Aorta (tissue), 5 donors: ENCODE results near the gene CTNNB1. TPM values are rescaled to one million over a fixed set of nuclear protein-coding genes. Genes with fewer than 3 reads are reported as not detected.

Source experiments
- ATAC-seq: fragments of 200-7000 bp; cut with Tn5 transposase; one replicate; pipeline ENCODE4 v1.9.1; 2022; ENCODE audit warnings: moderate library complexity; ENCODE audit not compliant: low FRiP score
- DNase-seq, 2 donors: peaks; one replicate each; pipeline ENCODE4 v3.0.0-alpha.2; 2020
- H3K27ac ChIP-seq, 2 donors: one replicate each; pipeline ENCODE4 v1.5.1; 2013; ENCODE audit warnings: low read length in 2 of 2, mild to moderate bottlenecking in 2 of 2, moderate library complexity in 2 of 2, control low read depth in 1 of 2, inconsistent platforms in 1 of 2, low read depth in 1 of 2
- H3K27me3 ChIP-seq, 2 donors: one replicate each; pipeline ENCODE4 v1.6.1; 2013; ENCODE audit warnings: control low read depth in 1 of 2, low read length in 1 of 2, mild to moderate bottlenecking in 1 of 2, moderate library complexity in 1 of 2; ENCODE audit not compliant: insufficient read depth in 2 of 2, control insufficient read depth in 1 of 2
- H3K36me3 ChIP-seq, 2 donors: one replicate each; pipeline ENCODE4 v1.6.1; 2013; ENCODE audit warnings: control low read depth in 1 of 2, low read length in 1 of 2, mild to moderate bottlenecking in 1 of 2; ENCODE audit not compliant: insufficient read depth in 2 of 2, control insufficient read depth in 1 of 2
- H3K4me1 ChIP-seq, 2 donors: one replicate each; pipeline ENCODE4 v1.6.1; 2013; ENCODE audit warnings: low read length in 2 of 2, control low read depth in 1 of 2, mild to moderate bottlenecking in 1 of 2, moderate library complexity in 1 of 2; ENCODE audit not compliant: insufficient read depth in 2 of 2, control insufficient read depth in 1 of 2
- H3K4me3 ChIP-seq, 2 donors: one replicate each; pipeline ENCODE4 v1.5.1; 2013; ENCODE audit warnings: low read length in 2 of 2, control low read depth in 1 of 2, mild to moderate bottlenecking in 1 of 2
- H3K9me3 ChIP-seq: one replicate; pipeline ENCODE4 v1.6.1; 2013; ENCODE audit warnings: mild to moderate bottlenecking, low read length; ENCODE audit not compliant: control insufficient read depth
- WGBS, 2 donors: extraction: QIAGEN DNeasy Blood & Tissue Kit; methylation state at CpG; one replicate each; pipeline ENCODE4 v1.1.7; 2013; 5-methylcytosine and 5-hydroxymethylcytosine counted together
- intact Hi-C, 2 donors: fragments of 100-400 bp; cut with DNase I; formaldehyde crosslinking; loops; one replicate each; pipeline versions ENCODE4 v1.14.2 to v1.15.0; 2022
- polyA plus RNA-seq, 2 donors: library from polyadenylated mRNA; stranded (reverse); fragments of 200-250 nt; gene quantifications; one replicate each; pipeline ENCODE4 v1.2.3, GENCODE V29; 2013
- total RNA-seq, 2 donors: library from RNA; stranded (reverse); fragmentation: NEBNext Ultra II Directional; extraction: Animal tissue kit (Norgen Biotek cat#: 25700); gene quantifications; one replicate each; pipeline ENCODE4 v1.2.1, GENCODE V29; 2021
- donor health status: healthy with polysubstance abuse.
- donor health status: Bipolar disorder and iron deficiency.
- donor health status: DM: no; HTN: no; CAD: no.
- donor health status: DM: no; HTN: no; CAD: no.
- donor health status: DM: yes; HTN: yes; CAD: no.

The CTNNB1 gene
- total and polyA plus RNA-seq, 4 donors: 102 to 336 (median 235) TPM

DNA sequence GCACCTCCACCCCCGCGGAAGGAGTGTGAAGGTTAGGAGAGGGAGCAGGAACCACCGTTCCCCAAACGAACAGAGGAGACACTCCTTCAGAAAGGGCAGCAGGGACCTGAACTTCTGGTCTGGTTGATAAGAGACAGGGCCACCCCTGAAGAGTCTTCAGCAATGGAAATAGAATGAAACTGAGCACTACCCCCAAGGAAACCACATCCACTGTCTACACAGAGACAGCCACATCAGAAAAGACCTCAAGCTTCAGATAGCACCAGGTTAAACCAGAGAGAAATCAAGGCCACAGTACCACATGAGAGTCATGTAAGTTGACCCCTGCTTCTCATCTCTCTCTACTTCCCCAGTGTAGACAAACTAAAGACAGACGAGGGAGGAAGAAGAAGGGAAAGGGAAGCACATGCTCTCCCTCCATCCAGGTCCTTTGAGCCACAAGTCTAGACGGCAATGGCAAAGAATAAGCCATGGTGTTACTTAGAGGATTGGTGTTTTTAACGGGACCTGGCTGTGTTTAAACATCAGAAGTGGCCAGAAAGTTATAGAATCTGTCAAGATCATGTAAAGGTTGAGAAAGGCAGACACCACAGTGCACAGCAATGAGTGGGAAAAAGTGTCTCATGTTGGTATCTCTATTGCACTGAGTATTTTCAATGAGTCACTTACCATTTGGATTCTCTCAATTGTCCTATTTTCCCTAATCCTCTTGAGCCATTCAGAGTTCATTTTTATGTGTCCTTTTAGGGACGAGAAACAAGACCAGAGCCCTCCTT lies 31.4 kb upstream of the CTNNB1 start:
- WGBS, 2 donors: 78 to 84% methylated on average over 8 of the region's 8 CpGs
- Histone ChIP-seq H3K9me3 (no peaks in the 10 kb centered on the region), H3K27me3 (peaks cover 0 to 6% of the 10 kb centered on the region in 2 donors), H3K4me3 (no peak overlapping the region), H3K27ac (no peak overlapping the region), H3K36me3 (no peaks in the 10 kb centered on the region), H3K4me1 (no peaks in the 10 kb centered on the region)
- ATAC-seq (no peak), DNase-seq (no peak)
- intact Hi-C loops: no loop called here

DNA sequence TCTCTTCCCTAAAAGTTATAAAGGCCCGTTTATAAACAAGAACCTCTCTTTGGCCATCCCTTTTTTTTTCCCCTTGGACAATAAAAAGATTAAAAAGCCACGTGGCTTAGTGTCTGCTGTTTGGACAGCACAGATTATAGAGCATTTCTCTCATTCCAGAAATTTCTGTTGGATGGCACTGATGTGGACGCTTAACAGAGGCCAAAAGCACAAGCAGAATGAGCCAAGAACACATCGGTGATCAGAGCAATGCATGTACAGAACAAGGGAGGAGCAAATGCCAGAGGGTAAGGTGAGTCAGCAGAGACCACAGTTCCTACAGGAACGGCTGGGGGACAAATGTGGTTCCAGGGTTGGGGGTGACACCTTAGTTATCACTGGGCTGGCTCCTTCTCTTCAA lies 30.3 kb upstream of the CTNNB1 start:
- peaks cover 0 to 6% of the 10 kb centered on the region in 2 donors for H3K27me3 ChIP-seq
- no peaks in the 10 kb centered on the region for H3K4me1 ChIP-seq
- ATAC-seq (no peak), DNase-seq (no peak)
- WGBS, 2 donors: 53 to 55% methylated on average over 5 of the region's 5 CpGs
- intact Hi-C loops: no loop called here
- H3K27ac ChIP-seq: no peak overlapping the region
- no peaks in the 10 kb centered on the region for H3K9me3 ChIP-seq
- no peak overlapping the region for H3K4me3 ChIP-seq
- H3K36me3 ChIP-seq: no peaks in the 10 kb centered on the region

DNA sequence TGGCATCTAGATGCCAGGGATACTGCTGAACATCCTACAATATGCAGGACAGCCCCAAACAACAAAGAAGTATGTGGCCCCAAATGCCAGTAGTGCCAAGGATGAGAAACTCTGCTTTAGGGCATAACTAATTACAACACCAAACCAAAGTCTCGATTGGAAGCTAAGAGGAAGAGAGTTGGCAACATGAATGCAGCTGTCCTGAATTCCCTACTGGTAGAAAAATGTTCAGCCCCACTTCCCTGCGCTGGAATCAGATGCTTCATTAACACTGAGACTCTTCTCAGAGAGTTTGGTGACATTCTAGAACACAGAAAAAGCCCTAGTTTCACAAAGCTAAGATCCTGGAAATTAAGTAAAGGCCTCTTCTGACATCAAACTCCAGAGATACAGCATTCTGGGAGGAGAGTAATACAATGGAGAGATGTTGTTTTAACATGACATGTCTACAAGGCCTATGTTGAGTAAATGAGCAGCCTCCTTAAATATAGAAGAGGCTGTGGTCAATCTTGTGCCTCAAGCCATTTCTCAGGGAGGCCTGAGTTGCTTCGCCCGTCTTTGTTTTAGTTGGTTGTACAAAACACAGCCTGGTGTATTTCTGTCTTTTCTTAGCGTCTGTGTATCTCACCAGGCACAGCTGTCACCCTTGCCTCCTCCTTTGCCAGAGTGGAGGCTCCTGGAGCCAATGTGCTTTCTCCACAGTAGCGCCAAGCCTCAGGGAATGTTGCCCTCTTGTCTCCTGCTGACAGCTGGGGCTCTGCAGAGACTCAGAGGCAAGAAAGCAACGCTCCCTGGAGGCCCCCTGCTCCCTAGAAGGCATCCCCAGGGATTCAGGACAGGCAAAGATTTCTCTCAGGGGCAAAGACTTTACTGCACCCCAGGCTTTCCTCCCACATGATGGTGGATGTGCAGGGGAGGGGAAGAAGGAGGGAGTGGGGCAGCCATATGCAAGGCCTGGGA lies 25.1 kb upstream of the CTNNB1 start:
- Histone ChIP-seq H3K4me3 (no peak overlapping the region), H3K4me1 (no peaks in the 10 kb centered on the region), H3K27ac (no peak overlapping the region), H3K9me3 (no peaks in the 10 kb centered on the region), H3K27me3 (no peaks in the 10 kb centered on the region), H3K36me3 (no peaks in the 10 kb centered on the region)
- intact Hi-C loops: no loop called here
- no peak for DNase-seq
- 75 to 78% methylated on average over 7 of the region's 7 CpGs for WGBS, 2 donors
- ATAC-seq: no peak

DNA sequence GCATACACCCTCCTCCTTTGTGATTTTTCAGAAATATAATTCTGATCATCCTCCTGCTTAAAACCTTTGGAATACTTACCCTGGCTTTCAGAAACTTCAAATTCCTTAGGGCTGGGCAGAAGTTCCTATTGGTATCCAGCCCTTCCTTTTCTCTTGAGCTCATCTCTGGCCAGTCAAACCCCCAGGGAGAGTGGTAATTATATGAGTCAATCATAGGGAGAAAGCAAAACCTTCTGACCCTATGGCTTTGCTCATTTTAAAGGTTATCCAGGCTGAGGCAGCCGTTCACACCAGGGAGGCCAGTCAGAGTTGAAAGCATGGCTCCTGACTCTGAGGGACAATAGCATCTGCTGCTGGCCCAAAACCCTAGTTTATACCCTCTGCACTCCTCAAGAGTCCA lies 23.9 kb upstream of the CTNNB1 start:
- Histone ChIP-seq H3K4me1 (no peaks in the 10 kb centered on the region), H3K27me3 (no peaks in the 10 kb centered on the region), H3K4me3 (no peak overlapping the region), H3K27ac (no peak overlapping the region), H3K9me3 (no peaks in the 10 kb centered on the region), H3K36me3 (no peaks in the 10 kb centered on the region)
- DNase-seq (no peak), ATAC-seq (no peak)
- 75 to 87% methylated on average over 1 of the region's 1 CpG for WGBS, 2 donors
- intact Hi-C loops: no loop called here

DNA sequence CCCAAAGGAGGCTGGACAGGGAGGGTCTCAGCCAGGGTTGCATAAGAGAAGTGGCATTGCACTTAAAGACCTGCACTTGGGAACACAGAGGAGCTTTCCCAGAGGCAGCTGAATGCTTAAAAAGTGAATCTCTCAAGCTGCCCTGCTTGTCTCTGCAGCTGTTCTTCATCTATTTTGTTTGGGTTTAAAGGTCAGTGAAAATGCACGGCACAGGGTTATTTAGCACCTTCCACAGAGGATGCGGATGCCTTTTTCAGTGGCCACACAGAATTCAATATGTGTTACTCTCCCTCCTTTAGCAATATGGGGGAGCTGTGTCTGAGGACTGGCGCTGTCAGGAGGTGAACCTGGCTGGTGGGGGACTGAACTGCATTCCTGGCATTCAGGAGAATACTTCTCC lies 22.7 kb upstream of the CTNNB1 start:
- 38 to 52% methylated on average over 3 of the region's 3 CpGs for WGBS, 2 donors
- H3K4me1 ChIP-seq: no peaks in the 10 kb centered on the region
- ATAC-seq: no peak
- no peak overlapping the region for H3K27ac ChIP-seq
- no peak overlapping the region for H3K4me3 ChIP-seq
- no peaks in the 10 kb centered on the region for H3K9me3 ChIP-seq
- no peaks in the 10 kb centered on the region for H3K27me3 ChIP-seq
- no peak for DNase-seq
- no peaks in the 10 kb centered on the region for H3K36me3 ChIP-seq
- intact Hi-C loops: no loop called here

DNA sequence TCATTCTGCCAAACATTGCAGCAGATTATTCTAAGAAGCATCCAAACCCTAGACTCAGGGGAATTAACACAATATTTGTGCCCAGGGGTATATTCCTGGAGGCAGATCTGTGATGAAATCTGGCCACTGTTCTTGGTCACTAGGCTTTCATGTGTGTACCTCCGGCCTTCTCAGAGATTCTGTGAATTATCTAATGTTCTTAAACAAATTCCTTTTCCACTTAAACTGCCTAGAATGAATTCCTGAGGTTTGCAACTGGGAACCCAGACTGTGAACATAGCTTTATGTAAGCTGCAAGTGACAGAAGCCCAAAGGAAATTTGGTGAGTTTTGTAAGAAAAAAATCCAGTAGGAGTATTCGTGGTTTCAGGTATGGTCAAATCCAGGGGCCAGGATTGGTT lies 20.7 kb upstream of the CTNNB1 start:
- DNase-seq (no peak), ATAC-seq (no peak)
- no peak overlapping the region for H3K4me3 ChIP-seq
- no peaks in the 10 kb centered on the region for H3K36me3 ChIP-seq
- peaks cover 3% of the 10 kb centered on the region for H3K9me3 ChIP-seq
- intact Hi-C loops: no loop called here
- H3K27ac ChIP-seq: no peak overlapping the region
- no peaks in the 10 kb centered on the region for H3K4me1 ChIP-seq
- WGBS, 2 donors: 67 to 82% methylated on average over 2 of the region's 2 CpGs
- H3K27me3 ChIP-seq: no peaks in the 10 kb centered on the region

GRCh38 chr3:41180396-41180795 lies 18.9 kb upstream of the CTNNB1 start:
- Histone ChIP-seq H3K4me3 (no peak overlapping the region), H3K27me3 (no peaks in the 10 kb centered on the region), H3K9me3 (peaks cover 3% of the 10 kb centered on the region), H3K27ac (no peak overlapping the region), H3K4me1 (no peaks in the 10 kb centered on the region), H3K36me3 (no peaks in the 10 kb centered on the region)
- DNase-seq (no peak), ATAC-seq (no peak)
- 95 to 98% methylated on average over 2 of the region's 2 CpGs for WGBS, 2 donors
- intact Hi-C loops: no loop called here

- H3K27ac ChIP-seq: no peak overlapping the region
- H3K27me3 ChIP-seq: no peaks in the 10 kb centered on the region
- intact Hi-C loops: no loop called here
- DNase-seq (no peak), ATAC-seq (no peak)
- H3K4me1 ChIP-seq: no peaks in the 10 kb centered on the region
- 84 to 85% methylated on average over 5 of the region's 5 CpGs for WGBS, 2 donors
- H3K36me3 ChIP-seq: no peaks in the 10 kb centered on the region
- H3K4me3 ChIP-seq: no peak overlapping the region
- peaks cover 3% of the 10 kb centered on the region for H3K9me3 ChIP-seq
These were observed 16.7 kb upstream of the CTNNB1 start for GRCh38 chr3:41182504-41183059.
